Measurements from ENCODE around the gene NOD1.

- TF ChIP-seq, protein P1, sequence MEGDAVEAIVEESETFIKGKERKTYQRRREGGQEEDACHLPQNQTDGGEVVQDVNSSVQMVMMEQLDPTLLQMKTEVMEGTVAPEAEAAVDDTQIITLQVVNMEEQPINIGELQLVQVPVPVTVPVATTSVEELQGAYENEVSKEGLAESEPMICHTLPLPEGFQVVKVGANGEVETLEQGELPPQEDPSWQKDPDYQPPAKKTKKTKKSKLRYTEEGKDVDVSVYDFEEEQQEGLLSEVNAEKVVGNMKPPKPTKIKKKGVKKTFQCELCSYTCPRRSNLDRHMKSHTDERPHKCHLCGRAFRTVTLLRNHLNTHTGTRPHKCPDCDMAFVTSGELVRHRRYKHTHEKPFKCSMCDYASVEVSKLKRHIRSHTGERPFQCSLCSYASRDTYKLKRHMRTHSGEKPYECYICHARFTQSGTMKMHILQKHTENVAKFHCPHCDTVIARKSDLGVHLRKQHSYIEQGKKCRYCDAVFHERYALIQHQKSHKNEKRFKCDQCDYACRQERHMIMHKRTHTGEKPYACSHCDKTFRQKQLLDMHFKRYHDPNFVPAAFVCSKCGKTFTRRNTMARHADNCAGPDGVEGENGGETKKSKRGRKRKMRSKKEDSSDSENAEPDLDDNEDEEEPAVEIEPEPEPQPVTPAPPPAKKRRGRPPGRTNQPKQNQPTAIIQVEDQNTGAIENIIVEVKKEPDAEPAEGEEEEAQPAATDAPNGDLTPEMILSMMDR (IDR thresholded peaks at IDR 0.05; ENCODE audit: borderline replicate concordance, extremely low read depth, low read length, poor library complexity, severe bottlenecking), result no peak
- TF ChIP-seq EZH2 (IDR thresholded peaks at IDR 0.05; ENCODE audit: borderline replicate concordance, low read depth, low read length, severe bottlenecking), result no peak
These were observed 40.6 kb downstream of the NOD1 start for GRCh38 chr7:30437823-30438574.
